Body of pancreas (tissue), 4 donors: ENCODE data around the gene MAP2.

Experiments
- POLR2A ChIP-seq, 3 donors: fragments of 450-650 bp; IDR thresholded peaks; one replicate each; pipeline ENCODE4 v1.6.1; 2016; ENCODE audit warnings: antibody characterized with exemption in 3 of 3, mild to moderate bottlenecking in 2 of 3
- TF ChIP-seq, protein P1 (sequence below), 7 experiments: fragments of 450-650 bp in 4 of 7; fragments of 200-600 bp in 3 of 7; sonication (generic) in 3 of 7; IDR thresholded peaks; one replicate each; pipeline ENCODE4 v1.5.1; 2016 to 2019; ENCODE audit warnings: antibody characterized with exemption in 7 of 7

DNA sequence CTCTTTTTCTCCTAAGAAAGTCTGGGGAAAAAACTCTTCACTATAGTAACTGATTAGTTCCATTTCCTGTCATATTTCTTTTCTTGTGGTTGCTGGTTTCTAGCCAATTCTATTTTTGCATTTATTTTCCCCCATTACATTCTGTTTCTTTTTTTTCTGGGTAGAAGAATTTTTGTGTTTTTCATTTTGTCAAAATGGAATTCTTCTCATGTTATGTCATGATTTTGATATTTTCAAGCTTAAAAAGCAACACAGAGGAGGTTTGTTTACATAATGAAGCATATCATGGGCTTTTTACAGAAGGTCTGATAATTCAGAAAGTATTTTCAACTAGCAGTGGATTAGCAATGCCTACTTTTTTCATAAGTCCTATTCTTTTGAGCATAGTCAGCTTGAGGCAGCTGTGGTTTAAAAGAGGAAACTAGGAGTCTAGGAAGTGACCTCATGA is 102.0 kb downstream of the MAP2 start:
- TF ChIP-seq, protein P1, sequence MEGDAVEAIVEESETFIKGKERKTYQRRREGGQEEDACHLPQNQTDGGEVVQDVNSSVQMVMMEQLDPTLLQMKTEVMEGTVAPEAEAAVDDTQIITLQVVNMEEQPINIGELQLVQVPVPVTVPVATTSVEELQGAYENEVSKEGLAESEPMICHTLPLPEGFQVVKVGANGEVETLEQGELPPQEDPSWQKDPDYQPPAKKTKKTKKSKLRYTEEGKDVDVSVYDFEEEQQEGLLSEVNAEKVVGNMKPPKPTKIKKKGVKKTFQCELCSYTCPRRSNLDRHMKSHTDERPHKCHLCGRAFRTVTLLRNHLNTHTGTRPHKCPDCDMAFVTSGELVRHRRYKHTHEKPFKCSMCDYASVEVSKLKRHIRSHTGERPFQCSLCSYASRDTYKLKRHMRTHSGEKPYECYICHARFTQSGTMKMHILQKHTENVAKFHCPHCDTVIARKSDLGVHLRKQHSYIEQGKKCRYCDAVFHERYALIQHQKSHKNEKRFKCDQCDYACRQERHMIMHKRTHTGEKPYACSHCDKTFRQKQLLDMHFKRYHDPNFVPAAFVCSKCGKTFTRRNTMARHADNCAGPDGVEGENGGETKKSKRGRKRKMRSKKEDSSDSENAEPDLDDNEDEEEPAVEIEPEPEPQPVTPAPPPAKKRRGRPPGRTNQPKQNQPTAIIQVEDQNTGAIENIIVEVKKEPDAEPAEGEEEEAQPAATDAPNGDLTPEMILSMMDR (IDR thresholded peaks at IDR 0.05), result no peak
- TF ChIP-seq POLR2A (IDR thresholded peaks at IDR 0.05), result no peak
